ENCODE data around the gene IL1RAPL1. TPM values are rescaled to one million over a fixed set of nuclear protein-coding genes. Genes with fewer than 3 reads are reported as not detected.

Gene IL1RAPL1
- total RNA-seq, 4 donors from 2014 or later: 0.42 to 0.99 (median 0.46) TPM

GRCh38 chrX:29535212-29536162 lies 948.2 kb downstream of the IL1RAPL1 start:
- no peaks in the 10 kb centered on the region for H3K36me3 ChIP-seq
- H3K4me3 ChIP-seq: no peak overlapping the region
- no peaks in the 10 kb centered on the region for H3K9me3 ChIP-seq
- TF ChIP-seq POLR2A (IDR thresholded peaks at IDR 0.05; ENCODE audit: low read depth) (no peak), CTCF (IDR thresholded peaks at IDR 0.05) (no peak), EP300 (IDR thresholded peaks at IDR 0.05) (no peak), POLR2AphosphoS5 (IDR thresholded peaks at IDR 0.05) (no peak)
- no peaks in the 10 kb centered on the region for H3K4me1 ChIP-seq
- intact Hi-C loops (cut with DNase I): no loop called here
- no peaks in the 10 kb centered on the region for H3K27me3 ChIP-seq
- DNase-seq (ENCODE audit: extremely low spot score): no peak
- WGBS: 63% methylated on average over 1 of the region's 1 CpG
- no peak overlapping the region for H3K27ac ChIP-seq (replicated peaks in 1 of 4)

GRCh38 chrX:29541038-29541437 lies 953.8 kb downstream of the IL1RAPL1 start:
- H3K27me3 ChIP-seq: no peaks in the 10 kb centered on the region
- H3K36me3 ChIP-seq: no peaks in the 10 kb centered on the region
- DNase-seq (ENCODE audit: extremely low spot score): no peak
- H3K4me3 ChIP-seq: no peak overlapping the region
- WGBS: 69% methylated on average over 3 of the region's 3 CpGs
- no peaks in the 10 kb centered on the region for H3K9me3 ChIP-seq
- TF ChIP-seq POLR2A (IDR thresholded peaks at IDR 0.05; ENCODE audit: low read depth) (no peak), EP300 (IDR thresholded peaks at IDR 0.05) (no peak), CTCF (IDR thresholded peaks at IDR 0.05) (no peak), POLR2AphosphoS5 (IDR thresholded peaks at IDR 0.05) (no peak)
- no peak overlapping the region for H3K27ac ChIP-seq (replicated peaks in 1 of 4)
- H3K4me1 ChIP-seq: no peaks in the 10 kb centered on the region
- intact Hi-C loops (cut with DNase I): no loop called here

- Histone ChIP-seq H3K36me3 (no peaks in the 10 kb centered on the region), H3K27me3 (no peaks in the 10 kb centered on the region), H3K9me3 (no peaks in the 10 kb centered on the region), H3K27ac (replicated peaks in 1 of 4) (no peak overlapping the region), H3K4me3 (no peak overlapping the region), H3K4me1 (no peaks in the 10 kb centered on the region)
- DNase-seq (ENCODE audit: extremely low spot score): no peak
- TF ChIP-seq CTCF (IDR thresholded peaks at IDR 0.05) (no peak), POLR2AphosphoS5 (IDR thresholded peaks at IDR 0.05) (no peak), POLR2A (IDR thresholded peaks at IDR 0.05; ENCODE audit: low read depth) (no peak), EP300 (IDR thresholded peaks at IDR 0.05) (no peak)
- WGBS: 74% methylated on average over 1 of the region's 1 CpG
- intact Hi-C loops (cut with DNase I): no loop called here
Measured at GRCh38 chrX:29542152-29542551, 954.9 kb downstream of the IL1RAPL1 start.

GRCh38 chrX:29545878-29546277 lies 958.6 kb downstream of the IL1RAPL1 start:
- H3K27ac ChIP-seq (replicated peaks in 1 of 4): no peak overlapping the region
- H3K27me3 ChIP-seq: no peaks in the 10 kb centered on the region
- H3K4me3 ChIP-seq: no peak overlapping the region
- no peaks in the 10 kb centered on the region for H3K36me3 ChIP-seq
- H3K9me3 ChIP-seq: no peaks in the 10 kb centered on the region
- intact Hi-C loops (cut with DNase I): no loop called here
- H3K4me1 ChIP-seq: no peaks in the 10 kb centered on the region
- 71% methylated on average over 2 of the region's 2 CpGs for WGBS
- no peak for DNase-seq (ENCODE audit: extremely low spot score)
- TF ChIP-seq EP300 (IDR thresholded peaks at IDR 0.05) (no peak), POLR2A (IDR thresholded peaks at IDR 0.05; ENCODE audit: low read depth) (no peak), CTCF (IDR thresholded peaks at IDR 0.05) (no peak), POLR2AphosphoS5 (IDR thresholded peaks at IDR 0.05) (no peak)

Measured in esophagus muscularis mucosa (tissue), 4 donors.